GM21423 (cell line): ENCODE results near the gene LITAFD.

Experiments used
- ATAC-seq: cut with Tn5 transposase; IDR thresholded peaks from one replicate; pipeline ENCODE4 v1.9.1; 2021; ENCODE audit warnings: mild to moderate bottlenecking, moderate library complexity; ENCODE audit not compliant: unreplicated experiment

Gene LITAFD

DNA sequence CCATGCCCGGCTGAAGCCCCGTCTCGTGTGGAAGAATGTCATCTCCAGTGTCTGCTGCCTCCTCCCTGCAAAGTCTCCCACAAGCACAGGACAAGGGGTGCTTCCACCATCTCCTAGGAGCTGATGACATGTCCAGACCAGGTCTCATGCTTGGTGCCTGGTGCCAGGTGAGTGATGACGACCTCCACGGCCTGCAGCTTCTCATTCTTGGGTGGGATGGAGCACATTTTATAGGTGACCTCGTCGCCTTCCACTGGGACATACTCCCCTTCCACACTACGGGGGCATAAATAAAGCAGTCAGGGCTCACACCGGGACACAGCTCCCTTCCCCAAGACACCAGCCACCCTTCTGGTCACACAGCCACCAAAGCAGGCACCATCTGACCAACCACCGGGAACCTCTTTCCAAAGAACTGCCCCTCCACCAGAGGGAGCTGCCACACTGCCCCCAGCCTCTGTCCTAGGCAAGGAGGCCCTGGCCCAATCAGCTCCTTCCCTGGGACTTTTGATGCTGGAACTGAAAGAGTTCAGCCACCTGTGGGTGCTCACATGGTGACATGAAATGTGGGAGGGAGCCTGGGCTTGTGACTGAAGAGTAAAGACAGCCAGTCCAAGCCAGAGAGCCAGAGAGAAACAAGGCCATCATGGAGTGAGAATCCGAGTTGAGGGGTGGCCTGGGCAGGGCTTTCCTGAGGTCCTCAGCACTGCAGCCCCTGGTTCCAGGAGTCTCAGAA is 26.9 kb upstream of the LITAFD start:
- ATAC-seq = no peak

DNA sequence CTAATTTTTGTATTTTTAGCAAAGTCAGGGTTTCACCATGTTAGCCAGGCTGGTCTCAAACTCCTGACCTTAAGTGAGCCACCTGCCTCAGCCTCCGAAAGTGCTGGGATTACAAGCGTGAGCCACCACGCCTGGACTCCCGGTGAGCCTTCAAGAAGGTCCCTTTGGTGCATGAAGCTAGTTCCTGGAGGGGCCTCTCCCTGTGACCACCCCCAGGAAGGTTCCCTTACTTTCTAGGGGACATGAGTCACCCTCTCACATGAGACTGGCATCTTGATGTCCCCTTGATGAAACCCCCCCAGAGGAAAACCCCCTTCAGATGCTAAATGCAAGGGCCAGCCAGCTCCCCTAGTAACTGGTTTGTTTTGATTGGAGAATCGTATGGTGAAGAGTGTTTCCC is 26.2 kb upstream of the LITAFD start:
- ATAC-seq = no peak

DNA sequence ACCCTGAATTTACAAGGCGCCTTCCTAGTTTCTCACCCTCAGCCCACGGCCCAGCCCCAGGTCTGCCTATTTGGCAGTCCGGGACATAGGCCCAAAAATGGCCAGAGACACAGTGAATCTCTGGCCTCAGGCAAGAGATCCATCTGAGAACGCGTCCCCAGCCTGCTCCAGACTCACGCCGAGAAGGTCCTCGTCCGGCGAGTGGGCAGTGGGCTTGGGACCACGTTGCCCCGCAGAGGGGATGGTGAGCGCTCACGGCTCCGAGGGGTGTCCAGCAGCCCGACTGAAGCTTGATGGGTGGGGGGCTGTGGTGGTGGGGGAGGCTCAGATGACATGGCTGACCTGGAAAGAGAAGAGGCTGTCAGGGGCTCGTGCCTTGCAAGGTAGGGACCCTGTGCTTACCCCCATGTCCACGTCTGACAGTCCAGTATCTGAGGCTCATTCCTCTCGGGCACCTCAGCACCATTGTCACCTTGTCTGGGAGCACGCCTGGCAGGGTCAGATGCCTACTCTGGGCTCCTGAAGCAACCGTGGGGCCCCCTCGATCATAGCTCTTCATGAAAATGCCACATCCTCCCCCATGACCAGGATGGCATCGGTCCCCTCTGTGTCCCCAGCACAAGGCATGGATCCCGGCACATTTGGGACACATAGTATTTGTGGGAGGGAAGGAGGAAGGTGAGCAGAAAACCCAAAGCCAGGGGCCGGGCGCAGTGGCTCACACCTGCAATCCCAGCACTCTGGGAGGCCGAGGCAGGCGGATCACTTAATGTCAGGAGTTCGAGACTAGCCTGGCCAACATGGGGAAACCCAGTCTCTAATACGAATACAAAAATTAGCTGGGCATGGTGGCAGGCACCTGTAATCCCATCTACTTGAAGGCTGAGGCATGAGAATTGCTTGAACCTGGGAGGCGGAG is 22.9 kb upstream of the LITAFD start:
- ATAC-seq = no peak

DNA sequence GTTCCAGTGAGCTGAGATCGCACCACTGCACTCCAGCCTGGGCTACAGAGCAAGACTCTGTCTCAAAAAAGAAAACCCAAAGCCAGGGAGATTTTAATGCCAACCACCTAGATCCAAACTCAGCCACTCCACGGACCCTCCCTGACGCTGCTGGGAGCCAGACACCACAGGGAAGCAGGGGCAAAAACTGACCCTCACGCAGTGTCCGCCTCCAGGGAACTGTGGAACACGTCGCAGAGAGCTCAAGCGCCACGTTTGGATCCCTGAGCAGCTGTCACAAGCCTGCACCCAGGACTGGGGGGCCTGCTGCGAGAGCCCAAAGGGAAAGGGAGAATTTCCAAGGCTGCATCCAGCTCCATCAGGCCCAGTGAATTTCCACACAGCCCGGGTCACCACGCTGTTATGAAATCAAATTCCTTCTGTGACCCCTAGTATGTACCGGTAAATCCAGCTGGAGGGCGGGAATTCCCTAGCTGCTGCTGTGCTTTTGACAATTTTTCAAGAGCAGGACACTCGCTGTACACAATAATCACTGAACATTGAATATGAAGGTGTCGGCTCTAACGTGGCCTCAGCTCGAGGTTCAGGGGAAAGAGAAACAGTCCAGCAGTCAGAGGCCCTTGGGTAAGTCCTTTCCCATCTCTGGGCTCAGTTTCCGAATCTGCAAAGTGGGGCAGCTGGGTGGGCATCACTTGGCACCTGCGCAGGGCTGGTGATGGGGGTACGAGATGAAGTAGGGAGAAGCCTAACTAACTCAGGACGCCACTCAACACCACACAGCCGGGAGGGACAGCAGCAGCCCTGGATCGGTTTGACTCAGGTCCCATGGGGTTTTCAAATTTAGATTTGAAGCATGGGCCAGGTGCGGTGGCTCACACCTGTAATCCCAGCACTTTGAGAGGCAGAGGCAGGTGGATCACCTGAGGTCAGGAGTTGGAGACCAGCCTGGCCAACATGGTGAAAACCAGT is 22.0 kb upstream of the LITAFD start:
- ATAC-seq = no peak

DNA sequence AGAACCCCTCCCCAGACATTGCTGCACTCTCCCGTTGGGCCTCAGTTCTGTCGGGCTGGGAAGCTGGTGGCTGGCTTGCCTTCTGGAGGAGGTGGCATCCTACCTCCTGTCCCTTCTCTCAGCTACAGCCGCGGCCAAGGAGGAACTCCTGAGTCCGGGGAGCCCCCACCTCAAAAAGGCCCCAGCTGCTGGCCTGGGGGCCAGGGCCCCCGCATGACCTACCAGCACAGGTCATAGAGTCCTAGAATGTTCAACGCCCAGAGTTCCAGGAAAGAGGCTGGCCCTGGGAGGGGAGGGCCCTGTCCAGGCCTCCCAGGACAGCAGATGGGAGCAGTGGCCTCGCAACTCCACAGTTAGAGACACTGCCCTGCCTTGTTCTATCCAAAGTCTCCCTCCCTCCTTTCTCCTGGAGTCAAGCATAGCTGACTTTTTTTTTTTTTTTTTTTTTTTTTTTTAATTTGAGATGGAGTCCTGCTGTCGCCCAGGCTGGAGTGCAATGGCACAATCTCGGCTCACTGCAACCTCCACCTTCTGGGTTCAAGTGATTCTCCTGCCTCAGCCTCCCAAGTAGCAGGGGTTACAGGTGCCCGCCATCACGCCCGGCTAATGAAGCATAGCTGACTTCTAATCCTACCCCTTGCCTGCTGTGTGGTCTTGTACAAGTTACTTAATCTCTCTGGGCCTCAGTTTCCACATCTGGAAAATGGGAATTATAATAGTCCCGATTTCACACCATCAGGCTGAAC is 20.4 kb upstream of the LITAFD start:
- ATAC-seq = no peak

DNA sequence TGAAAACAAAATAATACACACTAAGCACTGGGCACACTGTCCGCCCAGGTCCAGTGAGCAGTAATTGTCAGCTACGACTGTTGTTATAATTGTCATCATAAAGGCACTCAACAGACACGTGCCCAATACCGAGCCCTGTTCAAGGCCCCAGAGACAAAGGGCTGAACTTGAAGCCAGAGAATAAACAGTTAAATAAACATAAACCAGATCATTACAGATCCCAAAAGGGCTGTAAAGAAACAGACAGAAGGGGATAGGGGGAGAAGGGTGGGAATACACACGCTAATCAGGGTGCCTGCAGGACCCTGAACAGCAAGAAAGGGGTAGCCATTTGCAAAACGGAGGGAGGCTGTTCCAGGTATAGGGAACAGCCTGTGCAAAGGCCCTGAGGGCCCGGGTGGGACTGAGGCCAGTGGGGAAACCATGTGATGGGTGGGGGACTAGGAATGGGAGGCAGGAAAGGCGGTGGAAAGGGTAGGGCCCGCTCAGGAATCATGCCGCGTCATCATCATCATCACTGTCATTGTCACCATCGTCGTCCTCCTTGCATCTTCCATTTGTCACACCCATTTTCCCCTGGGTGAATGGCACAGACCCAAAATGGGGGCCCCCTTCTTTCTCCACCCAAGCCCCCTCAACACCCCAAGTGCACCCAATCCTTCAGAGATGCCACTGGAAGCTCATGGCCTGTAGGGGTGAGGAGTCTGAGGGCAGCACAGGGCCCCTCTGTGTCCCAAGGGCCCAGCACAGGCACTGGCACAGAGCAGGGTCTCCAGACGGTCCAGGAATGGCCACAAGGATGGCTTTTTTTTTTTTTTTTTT is 19.6 kb upstream of the LITAFD start:
- no peak for ATAC-seq

DNA sequence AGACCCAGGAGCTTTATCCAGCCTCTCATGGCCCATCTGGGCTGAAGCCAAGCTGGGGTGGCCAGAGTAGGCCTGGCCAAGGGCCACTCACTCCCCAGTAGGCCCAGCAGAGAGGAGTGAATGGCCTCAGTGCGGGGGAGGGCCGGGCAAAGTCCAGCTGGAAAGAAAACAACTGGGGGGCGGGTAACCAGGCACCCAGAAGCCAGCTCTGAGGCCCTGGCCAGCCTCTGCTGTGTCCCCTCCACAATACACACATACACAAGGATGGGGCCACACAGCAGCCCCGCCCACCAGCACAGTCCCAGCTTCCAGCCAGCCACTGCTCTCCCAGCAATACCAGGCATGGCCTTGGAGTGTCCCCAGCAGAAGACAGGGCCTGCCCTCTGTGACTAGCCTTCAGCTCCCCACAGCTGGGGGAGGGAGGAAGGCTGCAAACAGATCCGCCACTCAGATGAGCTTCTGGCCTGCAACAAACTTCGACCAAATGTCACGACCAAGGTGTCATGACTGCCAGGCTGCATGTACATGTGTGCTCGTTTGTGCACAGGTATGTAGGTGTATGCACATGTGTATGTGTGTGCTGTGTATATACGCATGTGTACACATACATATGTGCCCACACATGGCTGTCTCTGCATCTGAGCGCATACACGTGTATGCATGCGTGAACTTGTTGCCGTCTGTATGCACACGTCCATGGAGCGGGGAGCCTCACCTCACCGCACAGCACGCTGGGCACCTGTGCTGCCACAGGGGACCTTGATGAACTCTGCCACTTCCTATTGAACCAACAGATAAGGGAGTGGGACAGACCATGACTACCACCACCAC is 18.3 kb upstream of the LITAFD start:
- no peak for ATAC-seq

DNA sequence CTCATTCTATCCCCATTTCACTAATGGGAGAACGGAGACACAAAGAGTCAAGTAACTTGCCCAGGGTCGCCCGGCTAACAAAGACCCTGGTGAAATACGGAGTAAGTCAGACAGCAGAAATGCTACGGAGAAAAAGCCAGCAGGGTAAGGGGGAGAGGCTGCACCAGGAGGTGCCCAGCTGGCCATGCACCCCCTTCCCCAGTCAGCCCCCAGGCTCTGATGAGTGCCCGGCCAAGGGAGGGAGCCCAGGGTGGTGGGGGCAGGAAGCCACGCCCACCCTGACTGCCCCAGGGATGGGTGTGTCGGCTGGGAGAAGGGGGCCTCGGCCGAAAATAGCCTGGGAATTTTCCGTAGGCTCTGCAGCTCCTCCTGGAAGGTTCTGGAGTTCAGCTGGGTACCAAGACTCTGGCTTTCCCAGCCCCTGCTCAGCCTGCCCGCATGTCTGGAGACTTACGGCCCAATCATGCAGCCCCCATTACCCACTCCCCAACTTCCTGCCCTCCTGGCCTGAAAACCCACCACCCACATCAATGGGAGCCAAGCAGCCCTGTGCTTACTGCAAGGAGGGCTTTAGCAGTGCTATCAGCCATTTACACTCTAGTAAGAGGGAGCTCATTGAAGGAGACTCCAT is 17.6 kb upstream of the LITAFD start:
- ATAC-seq = no peak

DNA sequence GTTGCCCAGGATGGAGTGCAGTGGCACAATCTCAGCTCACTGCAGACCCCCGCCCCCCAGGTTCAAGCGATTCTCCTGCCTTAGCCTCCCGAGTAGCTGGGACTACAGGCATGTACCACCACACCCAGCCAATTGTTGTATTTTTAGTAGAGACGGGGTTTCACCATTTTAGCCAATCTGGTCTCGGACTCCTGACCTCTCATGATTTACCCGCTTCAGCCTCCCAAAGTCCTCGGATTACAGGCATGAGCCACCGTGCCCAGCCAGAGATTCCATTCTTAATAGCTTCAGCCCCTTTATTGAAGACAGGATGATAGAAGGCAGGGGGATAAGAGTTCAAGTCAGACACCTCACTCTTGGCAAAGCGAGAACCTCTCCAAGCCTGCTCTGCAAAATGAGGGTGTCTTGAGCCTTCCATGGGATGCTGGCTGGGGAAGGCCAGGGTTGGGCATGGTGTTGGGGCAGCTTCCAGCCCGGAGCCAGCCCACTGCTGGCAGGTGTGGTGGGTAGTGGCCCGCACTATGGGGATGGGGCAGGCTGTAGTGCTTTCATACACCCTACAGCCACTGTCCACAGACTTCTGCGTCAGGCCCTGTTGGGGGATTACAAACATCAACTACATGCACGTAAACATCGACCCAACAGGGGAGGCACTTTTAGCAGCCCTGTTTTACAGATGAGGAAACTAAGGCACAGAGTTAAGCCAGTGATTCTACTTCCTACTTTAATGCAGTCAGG is 16.8 kb upstream of the LITAFD start:
- no peak for ATAC-seq

DNA sequence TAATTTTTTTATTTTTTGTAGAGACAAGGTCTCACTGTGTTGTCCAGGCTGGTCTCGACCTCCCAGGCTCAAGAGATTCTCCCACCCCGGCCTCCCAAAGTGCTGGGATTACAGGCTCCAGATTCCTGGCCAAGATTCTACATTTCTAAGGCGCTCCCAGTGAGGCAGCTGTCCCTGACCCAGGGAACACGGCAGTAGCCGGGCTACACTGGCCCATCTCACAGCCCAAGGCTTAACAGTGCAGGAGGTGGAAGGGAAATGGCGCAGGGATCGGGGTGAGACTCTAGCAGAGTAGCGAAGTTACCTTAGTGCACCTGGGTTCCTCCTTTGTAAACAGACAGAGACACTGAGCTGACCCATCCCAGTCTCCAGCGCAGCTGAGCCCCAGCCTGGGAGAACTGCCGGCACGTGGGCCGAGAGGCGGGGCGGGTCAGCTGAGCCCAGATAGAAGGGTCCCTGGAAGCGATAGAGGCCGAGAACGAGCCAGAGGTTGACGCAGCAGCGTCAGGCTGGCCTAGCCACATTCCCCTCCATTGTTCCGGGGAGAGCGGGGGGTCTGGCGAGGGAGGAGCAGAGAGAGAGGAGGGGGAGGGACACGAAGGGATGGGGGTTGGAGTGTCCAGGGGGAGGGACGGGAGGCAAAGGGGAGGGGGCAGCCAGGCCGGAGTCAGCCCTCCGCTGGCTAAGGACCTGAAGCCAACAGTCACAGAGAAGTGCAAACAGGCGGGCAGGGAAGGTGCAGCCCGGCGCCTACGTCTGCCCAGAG is 15.8 kb upstream of the LITAFD start:
- ATAC-seq = no peak

DNA sequence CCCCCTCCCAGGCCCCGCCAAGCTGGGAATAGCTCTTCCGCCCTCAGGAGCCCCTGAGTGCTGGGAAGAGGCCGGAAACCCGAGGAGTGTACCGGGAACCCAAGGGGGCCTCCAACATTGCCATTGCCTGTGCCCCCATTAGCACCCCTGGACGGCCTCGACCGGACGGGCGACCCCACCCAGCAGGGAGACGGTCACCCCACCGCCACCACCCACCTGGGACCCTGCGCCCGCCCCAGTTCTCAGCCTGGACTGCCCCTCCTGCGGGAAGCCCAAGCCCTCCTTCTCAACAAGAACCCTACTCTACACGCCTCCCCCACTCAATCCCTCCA is 15.3 kb upstream of the LITAFD start:
- ATAC-seq = no peak

DNA sequence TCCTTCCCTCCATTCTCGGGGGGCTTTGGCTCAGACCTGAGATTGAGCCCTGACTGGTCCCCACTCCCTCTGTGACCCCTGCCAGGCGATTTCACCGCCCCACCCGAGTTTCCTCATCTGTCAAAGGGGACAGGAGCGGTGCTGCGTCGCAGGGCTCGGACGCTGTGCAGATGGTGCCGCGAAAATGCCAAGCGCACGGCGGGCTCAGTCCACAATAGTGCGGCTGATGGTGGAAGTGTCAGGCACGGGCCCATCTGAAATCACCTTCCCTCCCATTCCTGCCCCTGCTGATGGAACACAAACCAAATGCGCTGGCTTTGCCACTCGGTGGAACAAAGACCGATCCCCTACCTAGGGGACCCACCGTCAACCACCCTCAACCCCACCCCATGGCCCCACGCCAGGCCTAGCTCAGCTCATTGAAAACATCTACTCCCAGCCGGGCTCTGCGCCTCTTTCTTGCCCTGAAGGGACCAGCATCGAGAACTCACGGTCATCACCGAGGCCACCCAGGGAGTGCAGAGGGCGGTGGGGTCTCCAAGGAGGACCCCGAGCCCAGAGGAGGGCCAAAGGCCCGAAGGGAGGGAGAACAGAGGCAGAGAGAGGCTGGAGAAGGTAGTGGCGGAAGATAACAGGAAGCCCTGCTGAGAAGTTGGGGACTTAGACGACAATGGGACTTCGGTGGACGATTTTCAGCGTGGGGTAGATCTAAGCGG is 14.8 kb upstream of the LITAFD start:
- no peak for ATAC-seq

DNA sequence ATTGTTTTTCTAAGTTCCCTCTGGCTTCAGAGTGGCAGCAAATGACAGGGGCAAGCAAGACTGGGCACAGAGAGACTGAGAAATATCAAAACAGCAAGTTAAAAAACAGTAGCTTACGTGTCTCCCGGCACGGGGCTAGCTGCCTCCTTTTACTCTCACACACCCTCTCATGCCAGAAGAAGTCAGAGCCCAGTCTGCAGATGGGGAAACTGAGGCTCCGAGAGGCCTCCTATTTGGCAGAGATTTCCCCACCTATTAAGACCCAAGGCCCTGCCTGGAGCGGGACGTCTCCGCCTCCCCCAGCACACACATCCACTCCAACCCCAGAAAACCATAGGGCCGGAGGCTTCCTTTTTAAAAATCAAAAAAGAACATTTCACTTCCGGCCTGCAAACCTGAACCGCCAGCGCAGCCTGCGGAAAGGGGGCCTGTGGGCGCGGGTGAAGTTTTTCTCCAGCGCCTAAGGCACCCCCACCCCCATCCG is 14.2 kb upstream of the LITAFD start:
- ATAC-seq = no peak

DNA sequence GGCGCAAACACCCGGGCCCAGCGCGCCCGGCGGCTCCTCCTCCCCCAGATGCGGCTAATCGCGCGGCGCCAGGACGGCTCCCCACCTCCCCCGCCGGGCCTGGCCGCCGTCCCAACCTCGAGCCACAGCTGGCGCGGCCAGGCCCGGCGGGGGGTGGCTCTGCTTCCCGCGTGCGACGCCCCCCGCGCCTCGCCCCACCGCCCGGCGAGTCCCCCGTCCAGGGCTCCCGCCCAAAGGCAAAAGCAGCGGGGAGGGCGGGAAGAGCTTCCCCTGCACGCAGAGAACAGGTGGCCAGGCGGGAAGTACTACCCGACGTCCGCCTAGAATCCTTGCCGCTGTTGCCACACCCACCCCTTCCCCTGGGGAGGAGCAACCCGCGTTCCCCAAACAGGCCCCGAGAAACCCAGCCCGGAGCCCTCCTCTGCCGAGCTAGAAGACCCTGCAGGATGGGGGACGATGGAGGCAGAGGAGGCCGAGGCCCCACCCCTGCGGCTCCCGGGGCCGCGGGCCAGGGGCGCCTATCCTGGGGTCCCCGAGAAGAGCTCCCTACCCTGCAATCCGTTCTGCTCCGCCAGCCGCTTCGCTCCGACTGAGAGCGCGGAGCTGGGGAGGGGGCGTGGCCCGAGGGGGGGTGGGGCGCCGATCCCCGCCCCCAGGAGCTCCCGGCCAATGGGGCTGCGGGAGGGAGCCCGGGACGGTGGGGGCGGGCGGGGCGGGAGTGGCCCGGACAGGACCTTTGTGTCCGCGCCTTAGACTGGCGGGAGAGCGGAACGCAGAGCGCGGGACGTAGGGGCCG is 13.5 kb upstream of the LITAFD start, which contains the start of gene CARHSP1:
Gene CARHSP1 (minus strand): TSS at position 591 of the 796 bp plus-strand sequence. CDS start 9,678 bp downstream, outside the sequence.
- ATAC-seq = peak; percentile 63
